NT2/D1 (cell line): ENCODE results near the gene CRISP3.

Experiments
- SUZ12 ChIP-seq: IDR thresholded peaks from 2 replicates; pipeline ENCODE4 v1.6.1; 2011; ENCODE audit not compliant: insufficient read length, insufficient read depth; ENCODE audit errors: extremely low read depth
- YY1 ChIP-seq: IDR thresholded peaks from 2 replicates; pipeline ENCODE4 v1.6.1; 2011; ENCODE audit not compliant: insufficient read length, insufficient read depth
- ZNF274 ChIP-seq: IDR thresholded peaks from 2 replicates; pipeline ENCODE4 v1.6.1; 2011; ENCODE audit warnings: mild to moderate bottlenecking, low read depth, low read length

DNA sequence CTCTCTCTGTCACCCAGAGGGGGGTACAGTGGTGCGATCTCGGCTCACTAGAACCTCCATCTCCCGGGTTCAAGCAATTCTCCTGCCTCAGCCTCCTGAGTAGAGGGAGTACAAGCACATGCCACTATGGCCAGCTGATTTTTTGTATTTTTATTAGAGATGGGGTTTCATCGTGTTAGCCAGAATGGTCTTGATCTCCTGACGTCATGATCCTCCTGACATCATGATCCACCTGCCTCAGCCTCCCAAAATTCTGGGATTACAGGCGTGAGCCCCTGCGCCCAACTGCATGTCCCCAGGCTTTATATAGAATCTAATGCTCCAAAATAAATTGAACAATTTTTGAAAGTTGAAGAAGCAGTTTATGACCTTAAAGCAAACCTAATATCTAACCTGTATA lies 23.8 kb downstream of the CRISP3 start:
- no peak for TF ChIP-seq YY1
- no peak for TF ChIP-seq ZNF274
- TF ChIP-seq SUZ12: no peak
